Measurements from ENCODE around the gene OGFOD1.

OGFOD1 gene

DNA sequence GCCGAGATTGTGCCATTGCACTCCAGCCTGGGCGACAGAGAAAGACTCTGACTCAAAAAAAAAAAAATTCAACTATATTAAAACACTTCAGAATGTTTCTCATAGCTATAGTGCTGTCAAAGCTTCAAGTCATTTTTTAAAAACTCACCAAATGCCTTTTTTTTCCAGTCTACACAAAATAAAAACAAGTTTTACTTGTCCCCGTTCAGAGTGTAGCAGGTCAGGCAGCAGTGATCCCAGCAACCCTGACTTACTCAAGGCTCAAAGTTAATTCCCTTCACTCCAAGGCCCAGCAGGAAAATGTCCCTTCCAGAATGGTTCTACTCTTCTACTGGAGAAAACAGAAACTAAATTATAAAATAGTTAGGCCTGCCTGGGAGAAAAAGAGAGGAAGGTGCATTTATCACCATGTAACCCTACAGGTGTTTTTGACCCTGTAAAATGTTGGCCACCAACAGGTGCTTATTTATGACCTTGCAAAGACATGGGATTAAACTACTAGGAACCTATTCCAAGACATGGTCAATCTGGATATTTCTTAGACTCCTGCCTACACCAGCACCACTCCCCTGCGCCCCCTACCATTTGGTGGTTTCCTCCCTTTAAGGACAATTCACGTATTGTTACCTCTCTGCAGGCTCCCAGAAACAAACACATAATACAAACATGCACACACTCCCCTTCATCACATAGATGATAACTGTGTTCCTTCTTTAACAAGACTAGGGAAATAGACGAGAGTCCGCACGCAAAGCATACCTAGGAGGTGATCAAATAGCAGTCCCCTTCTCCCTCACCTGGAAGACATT is 31.4 kb upstream of the OGFOD1 start:
- peaks cover 3% of the 10 kb centered on the region for H3K4me1 ChIP-seq (ENCODE audit: control insufficient read depth, insufficient read depth, low read length, poor library complexity, severe bottlenecking)
- no peak overlapping the region for H3K4me3 ChIP-seq (ENCODE audit: extremely low read depth, insufficient read depth, low read length, poor library complexity, severe bottlenecking)
- no peak overlapping the region for H3K27ac ChIP-seq (ENCODE audit: low read depth, low read length, severe bottlenecking)
- no peaks in the 10 kb centered on the region for H3K9me3 ChIP-seq (ENCODE audit: control insufficient read depth, low read length)
- WGBS, 2 experiments (ENCODE audit: insufficient coverage in 2 of 2) = 93% methylated on average over 7 to 8 of the region's 8 CpGs
- H3K36me3 ChIP-seq (ENCODE audit: control insufficient read depth, insufficient read depth, low read length) = peaks cover 10% of the 10 kb centered on the region

DNA sequence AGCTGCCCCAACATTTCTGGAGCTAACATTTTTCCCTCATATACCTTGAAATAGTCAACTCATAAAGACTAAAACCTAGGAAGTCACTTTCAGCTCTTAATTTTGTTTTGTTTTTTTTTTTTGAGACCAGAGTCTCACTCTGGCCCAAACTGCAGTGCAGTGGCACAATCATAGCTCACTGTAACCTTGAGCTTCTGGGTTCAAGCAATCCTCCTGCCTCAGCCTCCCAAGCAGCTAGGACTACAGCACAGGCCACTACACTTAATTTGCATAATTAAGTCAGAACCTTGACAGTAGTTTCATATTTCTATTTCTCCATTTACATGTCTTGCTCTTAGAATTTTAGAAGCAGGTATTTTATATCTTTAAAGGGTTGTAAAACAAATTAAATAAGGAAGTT is 30.7 kb upstream of the OGFOD1 start:
- no peak overlapping the region for H3K27ac ChIP-seq (ENCODE audit: low read depth, low read length, severe bottlenecking)
- H3K9me3 ChIP-seq (ENCODE audit: control insufficient read depth, low read length) = no peaks in the 10 kb centered on the region
- H3K4me3 ChIP-seq (ENCODE audit: extremely low read depth, insufficient read depth, low read length, poor library complexity, severe bottlenecking) = no peak overlapping the region
- peaks cover 3% of the 10 kb centered on the region for H3K4me1 ChIP-seq (ENCODE audit: control insufficient read depth, insufficient read depth, low read length, poor library complexity, severe bottlenecking)
- H3K36me3 ChIP-seq (ENCODE audit: control insufficient read depth, insufficient read depth, low read length) = peaks cover 10% of the 10 kb centered on the region

DNA sequence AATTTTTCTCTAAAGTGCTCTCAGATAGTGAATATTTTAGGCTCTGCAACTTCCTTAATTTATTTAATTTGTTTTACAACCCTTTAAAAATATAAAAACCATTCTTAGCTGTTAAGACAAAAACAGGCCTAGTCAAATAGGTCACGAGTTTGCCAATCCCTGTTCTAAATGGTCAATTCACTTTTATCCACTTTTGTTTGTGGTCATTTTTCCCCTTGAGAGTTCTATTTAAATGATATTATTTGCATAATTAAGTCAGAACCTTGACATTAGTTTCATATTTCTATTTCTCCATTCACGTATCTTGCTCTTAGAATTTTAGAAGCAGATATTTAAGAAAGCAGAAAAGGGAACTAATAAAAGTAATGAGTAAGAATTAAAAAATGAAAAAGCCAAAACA is 30.0 kb upstream of the OGFOD1 start:
- Histone ChIP-seq H3K36me3 (ENCODE audit: control insufficient read depth, insufficient read depth, low read length) (peaks cover 10% of the 10 kb centered on the region), H3K27ac (ENCODE audit: low read depth, low read length, severe bottlenecking) (no peak overlapping the region), H3K4me1 (ENCODE audit: control insufficient read depth, insufficient read depth, low read length, poor library complexity, severe bottlenecking) (peaks cover 3% of the 10 kb centered on the region), H3K4me3 (ENCODE audit: extremely low read depth, insufficient read depth, low read length, poor library complexity, severe bottlenecking) (no peak overlapping the region), H3K9me3 (ENCODE audit: control insufficient read depth, low read length) (no peaks in the 10 kb centered on the region)
- no CpG with 5 or more reads among the region's 2 CpGs for WGBS, 2 experiments (ENCODE audit: insufficient coverage in 2 of 2)

DNA sequence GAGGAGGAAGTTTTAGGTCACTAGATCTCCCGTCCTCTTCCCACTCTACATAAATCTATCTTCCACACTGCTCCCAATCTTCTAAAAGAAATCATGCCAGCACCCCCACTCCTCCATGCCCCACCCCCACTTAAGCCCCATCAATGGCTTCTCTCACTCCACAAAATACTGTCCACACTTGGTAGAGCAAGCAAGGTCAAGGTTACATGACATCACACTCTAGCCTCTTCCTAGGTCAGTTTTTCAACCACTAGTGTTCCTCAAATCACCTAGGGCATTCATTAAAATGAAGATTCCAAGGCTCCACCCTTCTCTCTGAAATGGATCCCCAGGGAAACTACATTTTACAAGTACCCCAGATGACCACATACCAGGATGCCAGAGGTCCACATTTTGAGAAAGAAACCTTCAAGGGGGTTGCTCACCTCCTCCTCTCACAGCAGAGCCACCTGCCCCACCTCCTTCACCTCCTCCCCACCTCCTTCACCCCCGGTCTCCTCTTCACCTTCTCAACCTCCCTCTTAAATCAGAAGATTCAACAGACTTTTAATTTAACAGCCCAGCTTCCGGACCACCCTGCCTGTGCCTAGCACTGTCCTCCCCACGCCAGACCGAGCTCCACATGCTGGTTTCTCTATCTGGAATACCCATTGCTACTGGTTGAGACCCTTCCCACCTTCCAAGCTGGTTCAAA is 29.2 kb upstream of the OGFOD1 start:
- H3K4me1 ChIP-seq (ENCODE audit: control insufficient read depth, insufficient read depth, low read length, poor library complexity, severe bottlenecking) = peaks cover 3% of the 10 kb centered on the region
- no peak overlapping the region for H3K27ac ChIP-seq (ENCODE audit: low read depth, low read length, severe bottlenecking)
- H3K4me3 ChIP-seq (ENCODE audit: extremely low read depth, insufficient read depth, low read length, poor library complexity, severe bottlenecking) = no peak overlapping the region
- no peaks in the 10 kb centered on the region for H3K9me3 ChIP-seq (ENCODE audit: control insufficient read depth, low read length)
- peaks cover 8% of the 10 kb centered on the region for H3K36me3 ChIP-seq (ENCODE audit: control insufficient read depth, insufficient read depth, low read length)
- WGBS, 2 experiments (ENCODE audit: insufficient coverage in 2 of 2) = 97 to 99% methylated on average over 3 to 5 of the region's 5 CpGs

DNA sequence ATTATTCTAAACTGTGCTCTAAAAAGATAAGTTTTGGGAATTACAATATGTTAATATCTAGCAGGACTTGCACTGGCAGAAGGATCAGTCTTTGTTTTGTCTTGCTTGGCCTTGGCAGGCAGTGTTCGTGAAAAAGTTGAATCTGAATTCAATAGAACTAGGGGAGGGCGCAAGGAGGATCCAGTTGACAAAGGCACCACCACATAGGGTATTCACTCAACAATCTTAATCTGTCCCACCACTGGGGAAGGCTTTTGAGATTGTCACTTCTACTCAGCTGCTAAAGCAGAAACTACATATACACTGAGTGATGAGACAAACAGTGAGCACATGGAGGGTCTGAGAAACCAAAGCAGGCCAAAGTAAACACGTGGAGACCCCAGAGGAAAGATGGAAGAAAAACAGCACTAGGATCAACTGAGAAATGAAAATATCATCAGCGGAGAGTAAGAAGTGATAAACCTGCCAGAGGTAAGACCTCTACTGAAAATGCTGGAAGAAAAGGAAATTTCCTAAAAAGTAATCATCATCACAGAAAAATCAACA is 28.4 kb upstream of the OGFOD1 start:
- no peaks in the 10 kb centered on the region for H3K9me3 ChIP-seq (ENCODE audit: control insufficient read depth, low read length)
- H3K4me3 ChIP-seq (ENCODE audit: extremely low read depth, insufficient read depth, low read length, poor library complexity, severe bottlenecking) = no peak overlapping the region
- H3K36me3 ChIP-seq (ENCODE audit: control insufficient read depth, insufficient read depth, low read length) = peaks cover 3% of the 10 kb centered on the region
- peaks cover 3% of the 10 kb centered on the region for H3K4me1 ChIP-seq (ENCODE audit: control insufficient read depth, insufficient read depth, low read length, poor library complexity, severe bottlenecking)
- H3K27ac ChIP-seq (ENCODE audit: low read depth, low read length, severe bottlenecking) = no peak overlapping the region
- 88 to 96% methylated on average over 3 of the region's 4 CpGs for WGBS, 2 experiments (ENCODE audit: insufficient coverage in 2 of 2)

DNA sequence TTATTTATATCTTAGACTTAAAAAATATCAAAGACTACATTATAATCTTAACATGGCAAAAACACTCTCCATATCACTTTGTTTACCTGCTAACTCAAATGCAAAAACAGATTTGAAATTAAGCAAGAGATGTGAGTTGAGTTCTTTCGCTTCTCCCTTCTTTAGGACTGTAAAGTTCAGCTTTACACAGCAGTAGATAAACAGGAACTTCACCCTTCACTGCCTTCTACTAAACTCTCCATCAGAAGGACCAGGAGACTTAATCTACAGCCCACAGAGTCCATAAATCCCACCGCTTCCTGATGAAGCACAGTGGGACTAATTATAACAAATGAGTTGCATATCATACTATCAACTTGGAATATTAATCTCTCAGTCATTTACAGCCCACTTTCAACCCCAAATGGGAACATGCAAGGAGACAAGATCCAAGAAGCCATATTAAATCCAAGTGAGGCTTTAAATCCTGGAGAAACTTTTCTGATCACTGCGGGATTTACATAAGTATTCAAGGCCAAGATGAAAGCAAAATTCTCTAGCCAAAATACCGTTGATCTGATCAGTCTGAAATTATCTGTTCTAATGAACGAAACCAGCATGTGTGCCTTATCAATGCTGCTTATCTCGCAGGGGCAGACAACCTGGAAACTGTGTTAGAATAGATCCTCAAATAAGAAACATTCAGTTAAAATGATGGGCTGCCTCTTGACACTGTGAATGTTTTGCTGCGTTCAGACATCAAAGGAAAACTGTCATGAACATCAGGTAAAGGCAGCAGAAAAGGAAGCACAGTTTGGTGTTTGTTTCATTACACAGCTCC is 27.6 kb upstream of the OGFOD1 start:
- Histone ChIP-seq H3K9me3 (ENCODE audit: control insufficient read depth, low read length) (no peaks in the 10 kb centered on the region), H3K27ac (ENCODE audit: low read depth, low read length, severe bottlenecking) (no peak overlapping the region), H3K4me1 (ENCODE audit: control insufficient read depth, insufficient read depth, low read length, poor library complexity, severe bottlenecking) (peaks cover 3% of the 10 kb centered on the region), H3K36me3 (ENCODE audit: control insufficient read depth, insufficient read depth, low read length) (peaks cover 3% of the 10 kb centered on the region), H3K4me3 (ENCODE audit: extremely low read depth, insufficient read depth, low read length, poor library complexity, severe bottlenecking) (peak overlapping the region; percentile 81)
- 18 to 21% methylated on average over 3 to 5 of the region's 7 CpGs for WGBS, 2 experiments (ENCODE audit: insufficient coverage in 2 of 2)

DNA sequence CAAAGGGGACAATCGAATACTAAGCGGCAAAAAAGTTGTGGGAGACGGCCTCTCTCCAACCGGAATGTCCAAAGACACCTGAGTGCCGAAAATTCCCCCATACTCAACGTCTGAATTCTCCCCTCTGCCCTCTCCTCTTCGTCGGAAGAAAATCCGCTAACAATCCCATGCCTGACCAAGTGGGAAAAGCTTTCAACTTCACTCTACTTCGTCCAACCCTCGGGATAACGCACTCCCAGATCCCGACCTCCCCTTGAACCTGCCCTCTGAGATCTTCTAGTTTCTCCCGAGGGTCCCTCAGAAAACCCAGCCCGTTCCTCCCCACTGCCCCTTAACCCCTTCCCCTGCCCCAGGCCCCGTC is 27.0 kb upstream of the OGFOD1 start:
- H3K36me3 ChIP-seq (ENCODE audit: control insufficient read depth, insufficient read depth, low read length) = peaks cover 3% of the 10 kb centered on the region
- peaks cover 3% of the 10 kb centered on the region for H3K4me1 ChIP-seq (ENCODE audit: control insufficient read depth, insufficient read depth, low read length, poor library complexity, severe bottlenecking)
- WGBS, 2 experiments (ENCODE audit: insufficient coverage in 2 of 2) = 3% methylated on average over 9 to 14 of the region's 16 CpGs
- H3K9me3 ChIP-seq (ENCODE audit: control insufficient read depth, low read length) = no peaks in the 10 kb centered on the region
- no peak overlapping the region for H3K27ac ChIP-seq (ENCODE audit: low read depth, low read length, severe bottlenecking)
- H3K4me3 ChIP-seq (ENCODE audit: extremely low read depth, insufficient read depth, low read length, poor library complexity, severe bottlenecking) = peak overlapping the region; percentile 81

DNA sequence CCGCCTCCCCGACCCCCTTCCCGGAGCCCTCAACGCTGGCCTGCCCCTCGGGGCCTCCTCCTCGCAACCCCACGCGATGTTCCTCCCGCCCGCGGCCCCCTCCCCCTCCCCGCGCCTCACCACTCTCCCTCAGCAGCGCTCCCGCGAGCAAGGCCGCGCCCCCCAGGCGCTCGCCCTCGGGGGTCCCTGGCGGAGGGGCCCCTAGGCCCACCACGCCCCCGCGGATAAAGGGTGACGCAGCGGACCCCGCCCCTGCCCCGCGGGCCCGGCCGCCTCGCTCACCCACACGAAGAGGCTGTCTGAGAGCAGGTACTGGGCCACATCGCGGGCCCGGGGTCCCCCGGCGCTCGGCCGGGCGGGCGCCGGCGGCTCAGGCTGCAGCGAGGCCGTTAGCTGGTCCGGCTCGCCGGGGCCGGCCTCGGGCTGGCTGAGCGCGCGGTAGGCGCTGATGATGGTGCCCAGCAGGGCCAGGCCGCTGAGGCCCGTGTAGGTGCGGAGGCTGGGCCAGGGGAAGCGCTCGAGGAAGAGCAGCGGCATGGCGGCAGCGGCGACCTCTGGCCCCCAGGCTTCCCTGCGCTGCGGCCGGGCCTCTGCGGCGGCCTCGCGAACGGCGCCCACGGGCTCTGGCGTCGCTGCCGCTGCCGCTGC is 26.4 kb upstream of the OGFOD1 start:
- Histone ChIP-seq H3K9me3 (ENCODE audit: control insufficient read depth, low read length) (no peaks in the 10 kb centered on the region), H3K4me1 (ENCODE audit: control insufficient read depth, insufficient read depth, low read length, poor library complexity, severe bottlenecking) (peaks cover 3% of the 10 kb centered on the region), H3K36me3 (ENCODE audit: control insufficient read depth, insufficient read depth, low read length) (peaks cover 2% of the 10 kb centered on the region), H3K4me3 (ENCODE audit: extremely low read depth, insufficient read depth, low read length, poor library complexity, severe bottlenecking) (peak overlapping the region; percentile 81), H3K27ac (ENCODE audit: low read depth, low read length, severe bottlenecking) (peak overlapping the region; percentile 67)
- WGBS, 2 experiments (ENCODE audit: insufficient coverage in 2 of 2) = 0 to 1% methylated on average over 51 to 66 of the region's 79 CpGs

DNA sequence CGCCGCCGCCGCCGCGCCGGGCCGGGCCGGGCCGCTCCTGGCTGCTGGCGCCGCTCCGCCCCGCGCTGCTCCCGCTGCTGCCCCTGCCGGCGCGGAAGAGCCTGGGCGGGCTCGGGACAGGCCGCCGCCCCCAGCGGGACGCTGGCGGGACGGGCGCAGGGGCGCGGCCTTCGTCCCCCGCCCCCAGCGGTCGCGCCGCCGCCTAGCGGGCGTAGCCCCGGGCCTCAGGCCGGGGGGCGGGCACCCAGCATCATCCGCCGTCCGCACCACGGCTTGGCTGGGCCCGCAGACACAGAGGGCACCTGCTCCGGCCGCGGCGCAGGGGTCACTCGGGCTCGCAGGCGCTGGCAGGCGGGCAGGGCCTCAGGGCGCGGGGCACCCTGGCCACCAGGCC is 25.9 kb upstream of the OGFOD1 start, which contains the start of gene AMFR:
AMFR (minus strand) TSS at position 107 of the 394 bp plus-strand sequence. CDS start 218 bp downstream, outside the sequence.
- Histone ChIP-seq H3K9me3 (ENCODE audit: control insufficient read depth, low read length) (no peaks in the 10 kb centered on the region), H3K27ac (ENCODE audit: low read depth, low read length, severe bottlenecking) (peak within 1 kb of the TSS; percentile 67), H3K36me3 (ENCODE audit: control insufficient read depth, insufficient read depth, low read length) (peaks cover 4% of the 10 kb centered on the region), H3K4me1 (ENCODE audit: control insufficient read depth, insufficient read depth, low read length, poor library complexity, severe bottlenecking) (peaks cover 1% of the 10 kb centered on the region), H3K4me3 (ENCODE audit: extremely low read depth, insufficient read depth, low read length, poor library complexity, severe bottlenecking) (peak within 1 kb of the TSS; percentile 81)
- 0 to 1% methylated on average over 27 to 47 of the region's 57 CpGs for WGBS, 2 experiments (ENCODE audit: insufficient coverage in 2 of 2)

DNA sequence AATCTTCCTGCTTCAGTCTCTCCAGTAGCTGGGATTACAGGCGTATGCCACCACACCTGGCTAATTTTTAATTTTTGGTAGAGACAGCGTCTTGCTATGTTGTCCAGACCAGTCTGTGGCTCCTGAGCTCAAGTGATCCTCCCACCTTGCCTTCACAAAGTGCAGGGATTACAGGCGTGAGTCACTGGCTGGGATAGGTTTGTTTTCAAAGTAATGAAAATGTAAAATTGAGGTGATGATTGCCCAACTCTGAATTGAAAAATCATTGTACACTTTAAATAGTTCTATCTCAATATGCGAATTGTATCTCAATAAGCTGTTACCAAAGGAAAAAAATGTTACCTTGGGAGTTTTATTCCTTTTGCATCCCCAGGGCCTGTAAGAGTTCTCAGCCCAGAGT is 24.8 kb upstream of the OGFOD1 start:
- Histone ChIP-seq H3K4me3 (ENCODE audit: extremely low read depth, insufficient read depth, low read length, poor library complexity, severe bottlenecking) (no peak overlapping the region), H3K4me1 (ENCODE audit: control insufficient read depth, insufficient read depth, low read length, poor library complexity, severe bottlenecking) (no peaks in the 10 kb centered on the region), H3K36me3 (ENCODE audit: control insufficient read depth, insufficient read depth, low read length) (peaks cover 16% of the 10 kb centered on the region), H3K9me3 (ENCODE audit: control insufficient read depth, low read length) (no peaks in the 10 kb centered on the region), H3K27ac (ENCODE audit: low read depth, low read length, severe bottlenecking) (no peak overlapping the region)
- WGBS, 2 experiments (ENCODE audit: insufficient coverage in 2 of 2) = 96 to 100% methylated on average over 1 to 2 of the region's 4 CpGs
